Measurements from ENCODE around the gene PRKACA. TPM values are rescaled to one million over a fixed set of nuclear protein-coding genes. Genes with fewer than 3 reads are reported as not detected.
A peak's percentile ranks its signal among the peaks of the same experiment; 100 is the strongest.

The PRKACA gene
- total and polyA plus RNA-seq, 2 donors (not counting 3 experiments of a cell fraction or from before 2014, with no cell fraction given): 44.2 to 97.5 TPM

GRCh38 chr19:14088634-14089411 is 28.7 kb downstream of the PRKACA start:
- POLR2A ChIA-PET: no interaction called here
- Histone ChIP-seq H3K36me3 (ENCODE audit: control insufficient read depth in 2 of 2, extremely low read depth in 1 of 2, insufficient read depth in 2 of 2, low read length in 2 of 2) (peaks cover 0 to 9% of the 10 kb centered on the region in 2 experiments), H3K4me1 (ENCODE audit: control insufficient read depth, extremely low read depth, insufficient read depth, low read length) (peaks cover 9% of the 10 kb centered on the region), H3K9me3 (replicated peaks; ENCODE audit: control insufficient read depth, insufficient read depth, low read length) (peaks cover 3% of the 10 kb centered on the region), H3K9me1 (replicated peaks; ENCODE audit: control insufficient read depth, extremely low read depth, insufficient read depth, low read length) (no peaks in the 10 kb centered on the region), H3K4me2 (ENCODE audit: insufficient read depth, low read length) (peak overlapping the region; percentile 37), H3K4me3 (replicated peaks in 1 of 3; ENCODE audit: insufficient read depth in 1 of 3, low read depth in 1 of 3, low read length in 3 of 3) (peak overlapping the region in 1 of 3 experiments; percentile 52), H3K27me3 (ENCODE audit: control insufficient read depth in 2 of 2, insufficient read depth in 2 of 2, low read length in 2 of 2) (no peaks in the 10 kb centered on the region), H2AFZ (ENCODE audit: low read depth, low read length) (no peak overlapping the region), H3K27ac (ENCODE audit: insufficient read depth, low read depth, low read length) (no peak overlapping the region), H4K20me1 (replicated peaks; ENCODE audit: control insufficient read depth, extremely low read depth, insufficient read depth, low read length) (no peaks in the 10 kb centered on the region), H3K9ac (replicated peaks; ENCODE audit: extremely low read depth, insufficient read depth, low read length) (no peak overlapping the region), H3K79me2 (ENCODE audit: control insufficient read depth, insufficient read depth, low read length) (no peaks in the 10 kb centered on the region)
- no TSS peak for BruUV-seq (replicated peaks)
- DNase-seq (ENCODE audit: low read depth, low spot score): no peak
- CTCF ChIA-PET: interaction anchor here (0.5 kb wide), 1 partner anchor 214 kb away, joined by 4 read pairs; no protein-coding TSS in a partner anchor
- intact Hi-C loops (cut with micrococcal nuclease) (no loop called here), dilution Hi-C loops (cut with MboI; ENCODE audit: extremely low pct_ligation_motif_present, low sequenced_read_pairs) (no loop called here)
- FAIRE-seq: no peak
- no peak for TF ChIP-seq EZH2 (IDR thresholded peaks at IDR 0.05; ENCODE audit: borderline replicate concordance, low read depth, low read length, severe bottlenecking)
- no peak for TF ChIP-seq MAX (IDR thresholded peaks at IDR 0.05; ENCODE audit: insufficient read depth, insufficient read length)
- TF ChIP-seq, protein P1, sequence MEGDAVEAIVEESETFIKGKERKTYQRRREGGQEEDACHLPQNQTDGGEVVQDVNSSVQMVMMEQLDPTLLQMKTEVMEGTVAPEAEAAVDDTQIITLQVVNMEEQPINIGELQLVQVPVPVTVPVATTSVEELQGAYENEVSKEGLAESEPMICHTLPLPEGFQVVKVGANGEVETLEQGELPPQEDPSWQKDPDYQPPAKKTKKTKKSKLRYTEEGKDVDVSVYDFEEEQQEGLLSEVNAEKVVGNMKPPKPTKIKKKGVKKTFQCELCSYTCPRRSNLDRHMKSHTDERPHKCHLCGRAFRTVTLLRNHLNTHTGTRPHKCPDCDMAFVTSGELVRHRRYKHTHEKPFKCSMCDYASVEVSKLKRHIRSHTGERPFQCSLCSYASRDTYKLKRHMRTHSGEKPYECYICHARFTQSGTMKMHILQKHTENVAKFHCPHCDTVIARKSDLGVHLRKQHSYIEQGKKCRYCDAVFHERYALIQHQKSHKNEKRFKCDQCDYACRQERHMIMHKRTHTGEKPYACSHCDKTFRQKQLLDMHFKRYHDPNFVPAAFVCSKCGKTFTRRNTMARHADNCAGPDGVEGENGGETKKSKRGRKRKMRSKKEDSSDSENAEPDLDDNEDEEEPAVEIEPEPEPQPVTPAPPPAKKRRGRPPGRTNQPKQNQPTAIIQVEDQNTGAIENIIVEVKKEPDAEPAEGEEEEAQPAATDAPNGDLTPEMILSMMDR (IDR thresholded peaks at IDR 0.05; ENCODE audit: extremely low read depth in 1 of 2, insufficient read depth in 1 of 2, low read depth in 1 of 2, low read length in 2 of 2): no peak

- no peak for FAIRE-seq
- H3K9ac ChIP-seq (replicated peaks; ENCODE audit: extremely low read depth, insufficient read depth, low read length): no peak overlapping the region
- H3K4me3 ChIP-seq (replicated peaks in 1 of 3; ENCODE audit: insufficient read depth in 1 of 3, low read depth in 1 of 3, low read length in 3 of 3): no peak overlapping the region
- no peaks in the 10 kb centered on the region for H4K20me1 ChIP-seq (replicated peaks; ENCODE audit: control insufficient read depth, extremely low read depth, insufficient read depth, low read length)
- no peaks in the 10 kb centered on the region for H3K27me3 ChIP-seq (ENCODE audit: control insufficient read depth in 2 of 2, insufficient read depth in 2 of 2, low read length in 2 of 2)
- H3K79me2 ChIP-seq (ENCODE audit: control insufficient read depth, insufficient read depth, low read length): no peaks in the 10 kb centered on the region
- DNase-seq (ENCODE audit: low read depth, low spot score): no peak
- H2AFZ ChIP-seq (ENCODE audit: low read depth, low read length): no peak overlapping the region
- no peak overlapping the region for H3K4me2 ChIP-seq (ENCODE audit: insufficient read depth, low read length)
- no peaks in the 10 kb centered on the region for H3K9me3 ChIP-seq (replicated peaks; ENCODE audit: control insufficient read depth, insufficient read depth, low read length)
- peaks cover 0 to 9% of the 10 kb centered on the region in 2 experiments for H3K36me3 ChIP-seq (ENCODE audit: control insufficient read depth in 2 of 2, extremely low read depth in 1 of 2, insufficient read depth in 2 of 2, low read length in 2 of 2)
- peaks cover 7% of the 10 kb centered on the region for H3K4me1 ChIP-seq (ENCODE audit: control insufficient read depth, extremely low read depth, insufficient read depth, low read length)
- H3K27ac ChIP-seq (ENCODE audit: insufficient read depth, low read depth, low read length): no peak overlapping the region
- H3K9me1 ChIP-seq (replicated peaks; ENCODE audit: control insufficient read depth, extremely low read depth, insufficient read depth, low read length): no peaks in the 10 kb centered on the region
- dilution Hi-C loops (cut with MboI; ENCODE audit: extremely low pct_ligation_motif_present, low sequenced_read_pairs): no loop called here
- BruUV-seq (replicated peaks): no TSS peak
- ChIA-PET POLR2A (no interaction called here), CTCF (no interaction called here)
- intact Hi-C loops (cut with micrococcal nuclease): no loop called here
- TF ChIP-seq, protein P1 (IDR thresholded peaks at IDR 0.05; ENCODE audit: extremely low read depth in 1 of 2, insufficient read depth in 1 of 2, low read depth in 1 of 2, low read length in 2 of 2): no peak
- TF ChIP-seq POLR2AphosphoS5 (IDR thresholded peaks at IDR 0.05; ENCODE audit: insufficient read depth, low read depth, low read length) (no peak), GATA2 (IDR thresholded peaks at IDR 0.05; ENCODE audit: insufficient read depth, insufficient read length, low read depth, low read length) (no peak), POLR2A (IDR thresholded peaks at IDR 0.05; ENCODE audit: low read depth, low read length) (no peak), EZH2 (IDR thresholded peaks at IDR 0.05; ENCODE audit: borderline replicate concordance, low read depth, low read length, severe bottlenecking) (no peak), MYC (IDR thresholded peaks at IDR 0.05; ENCODE audit: low read depth, low read length) (no peak), MAX (IDR thresholded peaks at IDR 0.05; ENCODE audit: insufficient read depth, insufficient read length) (no peak), FOS (IDR thresholded peaks at IDR 0.05; ENCODE audit: borderline replicate concordance, insufficient read depth, low read length) (no peak), JUN (IDR thresholded peaks at IDR 0.05; ENCODE audit: borderline replicate concordance, insufficient read depth, insufficient read length, low read depth) (no peak)
These were observed 31.5 kb downstream of the PRKACA start for GRCh38 chr19:14086098-14086497.

Measured in endothelial cell of umbilical vein (primary cell).